HepG2 (cell line): ENCODE data around the gene TMEM141. TPM values are rescaled to one million over a fixed set of nuclear protein-coding genes. Genes with fewer than 3 reads are reported as not detected.
"Not testable (repeated sequence)": the region's sequence is repeated elsewhere in the genome, so short reads cannot be mapped to it uniquely, and the experiment has no call there.

Source experiments
- GATAD1 ChIP-seq: IDR thresholded peaks from 2 replicates; pipeline ENCODE4 v1.6.1; 2016; ENCODE audit warnings: missing genetic modification reagents, missing compliant biosample characterization
- HOXD1 ChIP-seq: sonication (generic); formaldehyde crosslinking; IDR thresholded peaks from 2 replicates; pipeline ENCODE4 v1.5.0; 2020; ENCODE audit warnings: missing genetic modification reagents
- MEF2D ChIP-seq: sonication (generic); formaldehyde crosslinking; IDR thresholded peaks from 2 replicates; pipeline ENCODE4 v1.5.1; 2020; ENCODE audit warnings: mild to moderate bottlenecking, missing genetic modification reagents
- MYC ChIP-seq: sonication (generic); formaldehyde crosslinking; IDR thresholded peaks from 2 replicates; pipeline ENCODE4 v1.9.0; 2021; ENCODE audit warnings: missing genetic modification reagents, borderline replicate concordance
- NCOA5 ChIP-seq: sonication (generic); formaldehyde crosslinking; IDR thresholded peaks from 2 replicates; pipeline ENCODE4 v1.4.0; 2020; ENCODE audit warnings: missing genetic modification reagents
- NRL ChIP-seq: sonication (generic); formaldehyde crosslinking; IDR thresholded peaks from 2 replicates; pipeline ENCODE4 v1.5.0; 2020; ENCODE audit warnings: missing genetic modification reagents, mild to moderate bottlenecking, moderate library complexity, borderline replicate concordance
- TARDBP ChIP-seq: sonication (generic); formaldehyde crosslinking; IDR thresholded peaks from 2 replicates; pipeline ENCODE4 v1.8.0; 2022; ENCODE audit warnings: mild to moderate bottlenecking, missing genetic modification reagents
- TBX3 ChIP-seq: fragments of 450-650 bp; IDR thresholded peaks from 2 replicates; pipeline ENCODE4 v1.6.1; 2017; ENCODE audit warnings: antibody characterized with exemption, mild to moderate bottlenecking, inconsistent platforms, borderline replicate concordance
- TMF1 ChIP-seq: sonication (generic); formaldehyde crosslinking; IDR thresholded peaks from 2 replicates; pipeline ENCODE4 v1.8.1; 2022; ENCODE audit warnings: low read depth, missing genetic modification reagents
- TOPORS ChIP-seq: sonication (generic); formaldehyde crosslinking; IDR thresholded peaks from 2 replicates; pipeline ENCODE4 v1.8.0; 2023; ENCODE audit warnings: mild to moderate bottlenecking, missing genetic modification reagents
- YEATS2 ChIP-seq: sonication (generic); formaldehyde crosslinking; IDR thresholded peaks from 2 replicates; pipeline ENCODE4 v1.4.0; 2020; ENCODE audit warnings: missing genetic modification reagents, borderline replicate concordance
- ZSCAN20 ChIP-seq: sonication (generic); formaldehyde crosslinking; IDR thresholded peaks from 2 replicates; pipeline ENCODE4 v1.4.0; 2020; ENCODE audit warnings: missing genetic modification reagents, mild to moderate bottlenecking, borderline replicate concordance
- polyA plus RNA-seq, 8 experiments: library from polyadenylated mRNA; depleted of rRNA in 3 of 8; stranded (reverse) in 7 of 8; unstranded in 1 of 8; fragments of >200 nt; fragmentation: Illumina TruSeq in 4 of 8; extraction: Trizol in 4 of 8; gene quantifications; 2 replicates each; pipeline versions ENCODE4 v1.2.1 to v1.2.3, GENCODE V29; 2011 to 2016; ENCODE audit warnings: low read depth in 4 of 8, missing spikeins in 1 of 8, mixed read lengths in 1 of 8; ENCODE audit not compliant: insufficient read depth in 1 of 8
- total RNA-seq, 5 experiments: library from RNA; depleted of rRNA; stranded (reverse); fragments of >200 nt; fragmentation: Illumina TruSeq; extraction: Trizol; gene quantifications; 2 replicates each; pipeline ENCODE4 v1.2.3, GENCODE V29; 2016; ENCODE audit warnings: low read depth in 1 of 5
- TF ChIP-seq, protein P1 (sequence below), 2 experiments: fragments of 450-650 bp in 1 of 2; sonication (generic) in 1 of 2; formaldehyde crosslinking in 1 of 2; IDR thresholded peaks; 2 replicates each; pipeline versions ENCODE4 v1.6.1 to v1.8.0; 2016 to 2022; ENCODE audit warnings: antibody characterized with exemption in 1 of 2, mild to moderate bottlenecking in 1 of 2, missing genetic modification reagents in 1 of 2
- TF ChIP-seq, protein P2 (sequence below): sonication (generic); formaldehyde crosslinking; IDR thresholded peaks from 2 replicates; pipeline ENCODE4 v1.4.0; 2020; ENCODE audit warnings: missing genetic modification reagents, mild to moderate bottlenecking, borderline replicate concordance
- TF ChIP-seq, protein P3 (sequence below): sonication (generic); formaldehyde crosslinking; IDR thresholded peaks from 2 replicates; pipeline ENCODE4 v1.4.0; 2020; ENCODE audit warnings: mild to moderate bottlenecking, missing genetic modification reagents
- TF ChIP-seq, protein P4 (sequence below): sonication (generic); IDR thresholded peaks from 2 replicates; pipeline ENCODE4 v1.6.1; 2016; ENCODE audit warnings: low read depth, borderline replicate concordance

The TMEM141 gene
- total and polyA plus RNA-seq, 2 of the 13 experiments (the other 11 are each of a cell fraction or from before 2014, with no cell fraction given): 81.0 to 202 TPM

DNA sequence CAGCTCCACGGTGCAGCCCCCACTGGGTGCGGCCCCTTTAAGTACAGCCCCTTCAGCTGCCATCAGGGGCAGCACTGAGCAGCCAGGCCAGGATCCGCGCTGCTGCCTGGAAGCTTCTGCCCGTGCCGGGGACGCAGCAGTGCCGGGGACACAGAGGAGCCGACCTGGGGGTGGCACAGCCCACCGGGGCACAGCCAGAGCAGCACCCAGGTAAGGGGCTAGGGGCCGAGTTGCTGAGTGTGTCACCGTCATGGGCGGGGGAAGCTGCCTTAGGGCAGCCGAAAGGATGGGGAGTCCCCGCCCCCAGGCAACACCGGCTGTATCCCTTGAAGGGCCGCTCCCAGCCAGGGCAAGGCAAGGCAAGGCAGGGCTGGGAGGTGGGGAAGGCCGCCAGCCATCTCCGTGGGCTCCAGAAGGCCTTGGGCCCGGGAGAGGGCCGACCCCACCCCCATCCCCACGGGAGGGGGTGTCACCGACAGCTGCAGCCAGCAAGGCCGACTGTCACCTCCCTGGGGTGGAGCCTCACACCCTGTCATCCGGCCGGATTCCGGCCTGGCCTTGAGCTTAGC is 51.3 kb downstream of the TMEM141 start, which contains the start of gene AJM1 (continued):
- TF ChIP-seq, protein P1, sequence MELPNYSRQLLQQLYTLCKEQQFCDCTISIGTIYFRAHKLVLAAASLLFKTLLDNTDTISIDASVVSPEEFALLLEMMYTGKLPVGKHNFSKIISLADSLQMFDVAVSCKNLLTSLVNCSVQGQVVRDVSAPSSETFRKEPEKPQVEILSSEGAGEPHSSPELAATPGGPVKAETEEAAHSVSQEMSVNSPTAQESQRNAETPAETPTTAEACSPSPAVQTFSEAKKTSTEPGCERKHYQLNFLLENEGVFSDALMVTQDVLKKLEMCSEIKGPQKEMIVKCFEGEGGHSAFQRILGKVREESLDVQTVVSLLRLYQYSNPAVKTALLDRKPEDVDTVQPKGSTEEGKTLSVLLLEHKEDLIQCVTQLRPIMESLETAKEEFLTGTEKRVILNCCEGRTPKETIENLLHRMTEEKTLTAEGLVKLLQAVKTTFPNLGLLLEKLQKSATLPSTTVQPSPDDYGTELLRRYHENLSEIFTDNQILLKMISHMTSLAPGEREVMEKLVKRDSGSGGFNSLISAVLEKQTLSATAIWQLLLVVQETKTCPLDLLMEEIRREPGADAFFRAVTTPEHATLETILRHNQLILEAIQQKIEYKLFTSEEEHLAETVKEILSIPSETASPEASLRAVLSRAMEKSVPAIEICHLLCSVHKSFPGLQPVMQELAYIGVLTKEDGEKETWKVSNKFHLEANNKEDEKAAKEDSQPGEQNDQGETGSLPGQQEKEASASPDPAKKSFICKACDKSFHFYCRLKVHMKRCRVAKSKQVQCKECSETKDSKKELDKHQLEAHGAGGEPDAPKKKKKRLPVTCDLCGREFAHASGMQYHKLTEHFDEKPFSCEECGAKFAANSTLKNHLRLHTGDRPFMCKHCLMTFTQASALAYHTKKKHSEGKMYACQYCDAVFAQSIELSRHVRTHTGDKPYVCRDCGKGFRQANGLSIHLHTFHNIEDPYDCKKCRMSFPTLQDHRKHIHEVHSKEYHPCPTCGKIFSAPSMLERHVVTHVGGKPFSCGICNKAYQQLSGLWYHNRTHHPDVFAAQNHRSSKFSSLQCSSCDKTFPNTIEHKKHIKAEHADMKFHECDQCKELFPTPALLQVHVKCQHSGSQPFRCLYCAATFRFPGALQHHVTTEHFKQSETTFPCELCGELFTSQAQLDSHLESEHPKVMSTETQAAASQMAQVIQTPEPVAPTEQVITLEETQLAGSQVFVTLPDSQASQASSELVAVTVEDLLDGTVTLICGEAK (IDR thresholded peaks at IDR 0.05): not testable (repeated sequence)
- TF ChIP-seq, protein P1 (CRISPR knock-in tag; IDR thresholded peaks at IDR 0.05): 0 out of 2 replicates have a peak, but pooled peaks have one; percentile 11
- peak; percentile 62 for TF ChIP-seq MYC
- peak; percentile 70; the same call in 1 of the 2 replicates for TF ChIP-seq TARDBP (CRISPR knock-in tag)
- peak; percentile 33; the same call in 1 of the 2 replicates for TF ChIP-seq TBX3
- TF ChIP-seq TOPORS: 0 out of 2 replicates have a peak, but pooled peaks have one; percentile 16
- TF ChIP-seq MEF2D (CRISPR knock-in tag): peak; percentile 58; the same call in 1 of the 2 replicates
- 0 out of 2 replicates have a peak, but pooled peaks have one; percentile 57 for TF ChIP-seq HOXD1 (CRISPR knock-in tag)
- TF ChIP-seq NCOA5: peak; percentile 54; the same call in 1 of the 2 replicates
- TF ChIP-seq TMF1 (CRISPR knock-in tag): 0 out of 2 replicates have a peak, but pooled peaks have one; percentile 45
- TF ChIP-seq, protein P2, sequence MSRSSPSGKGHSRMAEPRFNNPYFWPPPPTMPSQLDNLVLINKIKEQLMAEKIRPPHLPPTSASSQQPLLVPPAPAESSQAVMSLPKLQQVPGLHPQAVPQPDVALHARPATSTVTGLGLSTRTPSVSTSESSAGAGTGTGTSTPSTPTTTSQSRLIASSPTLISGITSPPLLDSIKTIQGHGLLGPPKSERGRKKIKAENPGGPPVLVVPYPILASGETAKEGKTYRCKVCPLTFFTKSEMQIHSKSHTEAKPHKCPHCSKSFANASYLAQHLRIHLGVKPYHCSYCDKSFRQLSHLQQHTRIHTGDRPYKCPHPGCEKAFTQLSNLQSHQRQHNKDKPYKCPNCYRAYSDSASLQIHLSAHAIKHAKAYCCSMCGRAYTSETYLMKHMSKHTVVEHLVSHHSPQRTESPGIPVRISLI (CRISPR knock-in tag): peak; percentile 28; the same call in 1 of the 2 replicates
- 0 out of 2 replicates have a peak, but pooled peaks have one; percentile 20 for TF ChIP-seq YEATS2 (CRISPR knock-in tag)
- 0 out of 2 replicates have a peak, but pooled peaks have one; percentile 17 for TF ChIP-seq GATAD1
- TF ChIP-seq, protein P3, sequence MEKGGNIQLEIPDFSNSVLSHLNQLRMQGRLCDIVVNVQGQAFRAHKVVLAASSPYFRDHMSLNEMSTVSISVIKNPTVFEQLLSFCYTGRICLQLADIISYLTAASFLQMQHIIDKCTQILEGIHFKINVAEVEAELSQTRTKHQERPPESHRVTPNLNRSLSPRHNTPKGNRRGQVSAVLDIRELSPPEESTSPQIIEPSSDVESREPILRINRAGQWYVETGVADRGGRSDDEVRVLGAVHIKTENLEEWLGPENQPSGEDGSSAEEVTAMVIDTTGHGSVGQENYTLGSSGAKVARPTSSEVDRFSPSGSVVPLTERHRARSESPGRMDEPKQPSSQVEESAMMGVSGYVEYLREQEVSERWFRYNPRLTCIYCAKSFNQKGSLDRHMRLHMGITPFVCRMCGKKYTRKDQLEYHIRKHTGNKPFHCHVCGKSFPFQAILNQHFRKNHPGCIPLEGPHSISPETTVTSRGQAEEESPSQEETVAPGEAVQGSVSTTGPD: 0 out of 2 replicates have a peak, but pooled peaks have one; percentile 33
- TF ChIP-seq ZSCAN20 (CRISPR knock-in tag): peak; percentile 47; the same call in 1 of the 2 replicates
- TF ChIP-seq, protein P4, sequence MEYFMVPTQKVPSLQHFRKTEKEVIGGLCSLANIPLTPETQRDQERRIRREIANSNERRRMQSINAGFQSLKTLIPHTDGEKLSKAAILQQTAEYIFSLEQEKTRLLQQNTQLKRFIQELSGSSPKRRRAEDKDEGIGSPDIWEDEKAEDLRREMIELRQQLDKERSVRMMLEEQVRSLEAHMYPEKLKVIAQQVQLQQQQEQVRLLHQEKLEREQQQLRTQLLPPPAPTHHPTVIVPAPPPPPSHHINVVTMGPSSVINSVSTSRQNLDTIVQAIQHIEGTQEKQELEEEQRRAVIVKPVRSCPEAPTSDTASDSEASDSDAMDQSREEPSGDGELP: peak; percentile 48; the same call in 1 of the 2 replicates
- TF ChIP-seq NRL (CRISPR knock-in tag): peak; percentile 86; the same call in 1 of the 2 replicates
